C4-2B (cell line): Measurements from ENCODE around the gene GNAZ.

Experiments used
- H3K27ac ChIP-seq: fragments of 450-650 bp; 2 replicates; pipeline ENCODE4 v1.5.1; 2017
- CTCF ChIP-seq: fragments of 450-650 bp; conservative IDR thresholded peaks from 2 replicates; pipeline ENCODE4 v1.5.1; 2017; ENCODE audit warnings: mild to moderate bottlenecking
- ZFX ChIP-seq: fragments of 450-650 bp; IDR thresholded peaks from 2 replicates; pipeline ENCODE4 v1.6.1; 2017

The GNAZ gene

DNA sequence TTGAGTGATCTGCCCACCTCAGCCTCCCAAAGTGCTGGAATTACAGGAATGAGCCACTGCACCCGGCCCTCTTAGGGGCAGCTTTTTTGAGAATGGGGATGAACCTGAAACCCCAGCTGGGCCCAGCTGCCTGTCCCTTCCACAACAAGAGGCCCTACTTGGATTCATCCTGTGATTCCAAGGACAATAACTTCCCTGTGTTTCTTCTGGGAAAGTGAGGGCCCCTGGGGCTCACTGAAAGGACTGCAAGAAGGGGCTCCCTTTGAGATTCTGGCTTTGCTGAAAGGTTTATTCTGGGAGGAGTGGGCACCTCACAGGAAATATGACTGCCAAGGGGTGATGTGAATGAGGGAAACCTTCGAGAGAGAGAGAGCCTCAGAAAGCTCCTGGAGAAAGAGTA is 12.3 kb upstream of the GNAZ start:
- no peak overlapping the region for H3K27ac ChIP-seq
- TF ChIP-seq CTCF (no peak), ZFX (no peak)

GRCh38 chr22:23058481-23059283 is 11.6 kb upstream of the GNAZ start:
- H3K27ac ChIP-seq = no peak overlapping the region
- TF ChIP-seq ZFX (no peak), CTCF (no peak)

DNA sequence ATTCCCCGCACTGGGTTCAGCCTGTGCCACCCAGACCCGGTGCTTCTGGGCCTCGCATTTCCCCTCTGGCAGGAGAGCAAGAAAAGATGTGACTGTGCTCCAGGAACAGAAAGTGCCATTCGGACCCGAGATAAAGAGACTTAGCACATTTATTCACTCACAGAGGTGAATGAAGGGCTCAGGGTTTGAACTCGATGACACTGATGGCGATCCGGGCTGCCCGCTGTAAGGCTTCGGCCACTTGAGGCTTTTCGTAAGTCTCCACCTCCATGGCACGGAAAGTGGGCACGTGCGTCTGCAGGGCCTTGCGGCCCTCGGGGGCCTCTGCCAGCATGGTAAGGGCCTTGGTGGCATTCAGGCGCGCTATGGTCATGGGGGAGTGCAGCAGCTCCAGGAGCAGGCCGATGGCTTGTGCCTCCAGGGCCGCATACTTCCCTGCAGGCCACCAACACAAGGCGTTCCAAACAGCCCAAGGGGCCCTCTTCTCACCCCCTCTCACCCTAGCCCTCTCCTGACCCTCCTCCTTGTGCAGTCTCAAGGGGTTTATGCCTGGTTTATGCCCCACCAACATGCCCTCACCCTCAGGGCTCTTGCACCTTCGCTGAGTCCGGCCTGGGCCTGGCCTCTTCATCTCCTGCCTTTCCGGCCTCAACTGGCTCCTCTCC is 10.9 kb upstream of the GNAZ start:
- no peak overlapping the region for H3K27ac ChIP-seq
- TF ChIP-seq ZFX (no peak), CTCF (no peak)

DNA sequence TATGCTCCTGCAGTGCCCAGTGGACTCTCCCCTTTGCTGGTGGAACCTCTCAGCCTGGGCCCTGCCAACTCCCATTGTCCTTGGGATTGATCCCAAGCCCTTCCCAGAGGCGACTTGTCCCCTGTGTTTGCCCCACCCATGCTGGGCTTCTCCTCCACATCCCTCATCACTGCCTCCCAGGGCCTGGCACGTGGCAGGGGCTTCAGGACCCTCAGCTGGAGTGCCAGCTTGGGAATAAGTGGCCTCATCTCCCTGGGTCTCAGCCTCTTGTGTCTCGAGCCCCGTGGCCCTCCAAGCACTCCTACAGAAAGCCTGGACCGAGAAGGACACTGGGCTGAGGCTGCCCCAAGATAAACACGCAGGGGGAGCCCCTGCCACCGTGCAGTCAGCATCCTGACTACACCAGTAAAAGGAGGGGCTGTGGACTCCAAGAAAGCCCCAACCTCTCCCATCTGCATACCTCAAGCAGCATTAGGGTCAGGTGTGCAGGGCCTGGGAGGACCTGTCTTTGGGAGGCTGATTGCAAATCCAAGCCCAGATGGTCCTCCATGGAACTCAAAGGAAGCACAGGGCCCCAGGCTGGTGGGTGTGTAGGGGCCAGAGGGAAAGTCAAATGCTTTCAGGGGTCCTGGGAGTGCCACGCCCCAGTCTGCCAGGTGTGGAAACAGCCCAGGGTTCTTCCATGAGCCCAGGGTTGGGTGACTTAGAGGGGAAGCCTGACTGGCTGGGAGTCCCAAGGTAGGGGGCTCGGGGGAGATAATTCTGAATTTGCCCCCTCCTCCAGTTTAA is 9.5 kb upstream of the GNAZ start:
- TF ChIP-seq ZFX = no peak
- no peak for TF ChIP-seq CTCF
- no peak overlapping the region for H3K27ac ChIP-seq

DNA sequence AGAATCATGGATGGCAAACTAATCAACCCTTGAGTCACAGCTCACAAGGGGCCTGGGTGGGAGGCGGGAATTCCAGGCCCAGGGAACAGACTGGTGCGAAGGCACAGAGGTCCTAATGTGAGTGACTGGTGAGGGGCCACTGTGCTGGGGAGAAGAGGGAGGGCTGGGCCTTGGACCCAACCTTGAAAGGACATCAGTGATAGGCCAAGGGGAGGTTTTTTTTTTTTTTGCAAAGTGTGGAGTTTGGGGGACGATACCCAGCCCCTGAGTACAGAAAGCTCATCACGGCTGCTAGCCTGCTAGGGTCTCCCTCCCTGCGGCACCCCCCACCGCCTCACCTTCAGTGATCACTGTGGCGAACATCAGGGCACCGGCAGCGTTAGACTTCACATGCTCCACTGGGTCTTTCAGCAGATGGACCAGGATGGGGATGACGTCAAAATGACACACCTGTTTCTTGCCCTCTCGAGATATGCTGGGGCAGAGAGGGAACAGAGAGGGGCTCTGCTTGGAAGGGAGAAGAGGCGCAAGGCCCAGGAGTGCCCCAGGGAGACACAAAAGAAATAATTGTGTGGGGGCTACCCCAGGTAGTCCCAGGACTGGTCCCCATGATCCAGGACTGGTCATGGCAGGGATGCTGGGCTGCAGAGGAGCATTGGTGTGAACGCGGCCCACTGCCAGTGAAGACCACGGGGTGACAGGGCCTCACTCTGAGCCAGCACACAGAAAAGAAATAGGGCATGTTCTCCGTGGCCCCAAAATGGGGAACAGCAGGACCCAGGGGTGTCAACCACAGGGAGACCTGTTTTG is 8.6 kb upstream of the GNAZ start:
- TF ChIP-seq CTCF (no peak), ZFX (no peak)
- no peak overlapping the region for H3K27ac ChIP-seq

DNA sequence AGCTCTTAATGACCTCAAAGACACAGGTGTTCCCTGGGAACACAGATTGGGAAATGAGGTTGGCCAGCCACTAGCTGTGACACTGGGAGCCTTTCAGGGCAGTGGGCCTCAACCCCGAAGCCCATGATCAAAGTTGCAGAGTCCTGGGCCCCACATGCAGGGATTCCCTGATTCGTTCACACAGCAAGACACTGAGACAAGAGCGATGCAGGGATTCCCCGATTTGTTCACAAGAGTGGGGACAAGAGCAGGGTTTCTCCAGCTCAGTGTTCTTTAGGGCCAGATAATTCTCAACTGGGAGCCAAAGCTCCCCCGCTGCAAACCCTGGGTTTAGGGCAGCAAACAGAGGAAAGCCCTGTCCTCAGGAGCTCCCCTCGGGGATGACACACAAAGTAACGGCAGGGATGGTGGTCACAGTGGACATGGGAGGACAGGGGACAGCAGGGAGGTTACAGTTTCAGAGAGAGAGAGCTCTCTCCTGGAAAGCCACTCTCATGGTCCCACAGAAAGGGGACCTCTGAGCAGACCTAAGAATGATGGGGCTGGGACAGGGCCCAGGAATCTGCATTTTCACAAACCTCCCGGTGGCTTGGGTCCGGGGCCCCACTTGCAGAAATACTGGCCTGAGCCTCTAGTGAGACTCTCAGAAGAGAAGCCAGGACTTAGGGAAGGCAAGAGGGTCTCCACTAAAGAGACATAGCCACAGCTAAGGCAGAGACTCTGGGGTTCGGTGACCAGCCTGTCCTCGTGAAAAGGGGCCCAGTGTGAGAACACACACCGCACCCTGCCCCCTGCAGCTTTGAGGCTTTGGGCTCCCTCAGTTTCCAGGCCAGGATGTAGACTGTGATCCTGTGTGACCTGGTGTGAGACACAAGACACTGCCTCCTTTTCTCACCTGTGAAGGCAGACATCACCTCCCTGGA is 7.4 kb upstream of the GNAZ start:
- TF ChIP-seq ZFX (no peak), CTCF (no peak)
- H3K27ac ChIP-seq = no peak overlapping the region
